HCT116 (cell line): ENCODE results near the gene RFTN1.

ENCODE experiments used
- CEBPB ChIP-seq: IDR thresholded peaks from 2 replicates; pipeline ENCODE4 v1.6.1; 2012; ENCODE audit warnings: low read depth
- CTCF ChIP-seq, 3 experiments: fragments of 200-600 bp in 1 of 3; sonication (generic) in 1 of 3; IDR thresholded peaks in 2 of 3; conservative IDR thresholded peaks in 1 of 3; 2 replicates each; pipeline ENCODE4 v1.5.1; 2012 to 2017; ENCODE audit warnings: low read depth in 2 of 3, low read length in 2 of 3, antibody characterized with exemption in 1 of 3, borderline replicate concordance in 1 of 3, control low read depth in 1 of 3, mild to moderate bottlenecking in 1 of 3, mixed read lengths in 1 of 3, mixed run types in 1 of 3, moderate library complexity in 1 of 3; ENCODE audit not compliant: insufficient read depth in 1 of 3
- EZH2 ChIP-seq: fragments of 200-600 bp; sonication (generic); IDR thresholded peaks from 2 replicates; pipeline ENCODE4 v1.6.1; 2017; ENCODE audit warnings: antibody characterized with exemption, mixed run types
- EZH2phosphoT487 ChIP-seq: fragments of 200-600 bp; IDR thresholded peaks from 2 replicates; pipeline ENCODE4 v1.6.1; 2018; ENCODE audit warnings: antibody characterized with exemption, borderline replicate concordance
- JUND ChIP-seq: IDR thresholded peaks from 2 replicates; pipeline ENCODE4 v1.6.1; 2012
- MAX ChIP-seq: IDR thresholded peaks from 2 replicates; pipeline ENCODE4 v1.6.1; 2012
- POLR2A ChIP-seq: IDR thresholded peaks from 2 replicates; pipeline ENCODE4 v1.7.0; 2011; ENCODE audit warnings: borderline replicate concordance; ENCODE audit not compliant: insufficient read depth, insufficient read length; ENCODE audit errors: extremely low read depth
- POLR2AphosphoS5 ChIP-seq: IDR thresholded peaks from 2 replicates; pipeline ENCODE4 v1.6.1; 2011; ENCODE audit warnings: mild to moderate bottlenecking, low read depth, low read length, moderate library complexity
- RAD21 ChIP-seq: IDR thresholded peaks from 2 replicates; pipeline ENCODE4 v1.6.1; 2012; ENCODE audit warnings: low read depth, mild to moderate bottlenecking
- REST ChIP-seq: IDR thresholded peaks from 2 replicates; pipeline ENCODE4 v1.6.1; 2012; ENCODE audit warnings: low read depth
- SRF ChIP-seq: IDR thresholded peaks from 2 replicates; pipeline ENCODE4 v1.6.1; 2012; ENCODE audit warnings: low read depth
- YY1 ChIP-seq: IDR thresholded peaks from 2 replicates; pipeline ENCODE4 v1.6.1; 2011; ENCODE audit warnings: low read length, low read depth, moderate library complexity, mild to moderate bottlenecking; ENCODE audit not compliant: insufficient replicate concordance; ENCODE audit errors: extremely low read depth
- ZBTB33 ChIP-seq: IDR thresholded peaks from 2 replicates; pipeline ENCODE4 v1.6.1; 2011; ENCODE audit warnings: mild to moderate bottlenecking, low read length, moderate library complexity; ENCODE audit not compliant: insufficient replicate concordance; ENCODE audit errors: extremely low read depth
- ZNF274 ChIP-seq: fragments of 200-500 bp; sonication (Bioruptor generic); IDR thresholded peaks from 2 replicates; pipeline ENCODE4 v1.6.1; 2014; ENCODE audit warnings: mild to moderate bottlenecking, low read depth, low read length, inconsistent platforms

- TF ChIP-seq POLR2A (no peak), CTCF (IDR thresholded peaks at IDR 0.05 in 2 of 3, conservative IDR thresholded peaks at IDR 0.05 in 1 of 3; ENCODE audit: borderline replicate concordance in 1 of 3, insufficient read depth in 1 of 3, low read depth in 2 of 3, low read length in 2 of 3) (no peak), EZH2 (no peak), CEBPB (no peak), YY1 (no peak), RAD21 (no peak), MAX (no peak), REST (no peak), ZNF274 (no peak), POLR2AphosphoS5 (no peak), SRF (no peak), EZH2phosphoT487 (no peak), ZBTB33 (no peak), JUND (no peak)
Observed at GRCh38 chr3:16402451-16402850, 111.0 kb downstream of the RFTN1 start.
